SK-N-SH treated with all-trans-retinoic acid at 6 μM for 48 hours (cell line): ENCODE data around the gene FBLN2.

ENCODE experiments used
- ARNTL ChIP-seq: fragments of 450-650 bp; formaldehyde crosslinking; IDR thresholded peaks from 2 replicates; pipeline ENCODE4 v1.5.0; 2020; ENCODE audit warnings: low read depth, mild to moderate bottlenecking, moderate library complexity, borderline replicate concordance
- BACH2 ChIP-seq: fragments of 250-450 bp; sonication (Bioruptor Pico); IDR thresholded peaks from 2 replicates; pipeline ENCODE4 v1.9.0; 2021; ENCODE audit warnings: mild to moderate bottlenecking, borderline replicate concordance
- CREB5 ChIP-seq: fragments of 250-450 bp; sonication (Bioruptor Pico); IDR thresholded peaks from 2 replicates; pipeline ENCODE4 v1.5.1; 2020; ENCODE audit warnings: low read depth, mild to moderate bottlenecking, moderate library complexity
- CSRNP3 ChIP-seq: fragments of 250-450 bp; sonication (Bioruptor Pico); IDR thresholded peaks from 2 replicates; pipeline ENCODE4 v1.5.1; 2021; ENCODE audit warnings: mild to moderate bottlenecking, moderate library complexity
- GLIS3 ChIP-seq: fragments of 250-450 bp; sonication (Bioruptor Pico); IDR thresholded peaks from 2 replicates; pipeline ENCODE4 v1.5.0; 2020; ENCODE audit warnings: mild to moderate bottlenecking, moderate library complexity
- PATZ1 ChIP-seq: fragments of 250-450 bp; sonication (Bioruptor Pico); IDR thresholded peaks from 2 replicates; pipeline ENCODE4 v1.8.0; 2020; ENCODE audit warnings: mild to moderate bottlenecking, moderate library complexity, borderline replicate concordance
- RARB ChIP-seq: fragments of 250-450 bp; sonication (Bioruptor Pico); IDR thresholded peaks from 2 replicates; pipeline ENCODE4 v1.8.0; 2021; ENCODE audit warnings: mild to moderate bottlenecking, moderate library complexity
- TCF4 ChIP-seq: fragments of 250-450 bp; sonication (Bioruptor Pico); IDR thresholded peaks from 2 replicates; pipeline ENCODE4 v1.8.0; 2021; ENCODE audit warnings: mild to moderate bottlenecking, moderate library complexity, borderline replicate concordance
- ZC3H10 ChIP-seq: fragments of 250-450 bp; sonication (Bioruptor Pico); IDR thresholded peaks from 2 replicates; pipeline ENCODE4 v1.5.1; 2021; ENCODE audit warnings: mild to moderate bottlenecking, moderate library complexity
- ZFP3 ChIP-seq: fragments of 250-450 bp; sonication (Bioruptor Pico); IDR thresholded peaks from 2 replicates; pipeline ENCODE4 v1.5.0; 2020; ENCODE audit warnings: mild to moderate bottlenecking, moderate library complexity
- ZFP30 ChIP-seq: fragments of 450-650 bp; formaldehyde crosslinking; IDR thresholded peaks from 2 replicates; pipeline ENCODE4 v1.5.0; 2022; ENCODE audit warnings: mild to moderate bottlenecking, moderate library complexity
- ZNF565 ChIP-seq: fragments of 450-650 bp; formaldehyde crosslinking; conservative IDR thresholded peaks from 2 replicates; pipeline ENCODE4 v1.5.0; 2020; ENCODE audit warnings: low read depth, mild to moderate bottlenecking, moderate library complexity
- ZNF70 ChIP-seq: fragments of 450-650 bp; formaldehyde crosslinking; IDR thresholded peaks from 2 replicates; pipeline ENCODE4 v1.5.0; 2020; ENCODE audit warnings: mild to moderate bottlenecking, moderate library complexity
- TF ChIP-seq, protein P1 (sequence below): fragments of 250-450 bp; sonication (Bioruptor Pico); IDR thresholded peaks from 2 replicates; pipeline ENCODE4 v1.8.0; 2021; ENCODE audit warnings: low read depth, mild to moderate bottlenecking, moderate library complexity, borderline replicate concordance

- TF ChIP-seq GLIS3 (CRISPR knock-in tag) (no peak), ARNTL (no peak), ZFP30 (CRISPR knock-in tag) (no peak), ZC3H10 (CRISPR knock-in tag) (no peak), RARB (CRISPR knock-in tag) (no peak), TCF4 (CRISPR knock-in tag) (no peak), CREB5 (CRISPR knock-in tag) (no peak), BACH2 (CRISPR knock-in tag) (no peak), PATZ1 (CRISPR knock-in tag) (no peak), CSRNP3 (CRISPR knock-in tag) (no peak), ZNF565 (CRISPR knock-in tag) (no peak), ZFP3 (CRISPR knock-in tag) (no peak), ZNF70 (CRISPR knock-in tag) (no peak)
- TF ChIP-seq, protein P1, sequence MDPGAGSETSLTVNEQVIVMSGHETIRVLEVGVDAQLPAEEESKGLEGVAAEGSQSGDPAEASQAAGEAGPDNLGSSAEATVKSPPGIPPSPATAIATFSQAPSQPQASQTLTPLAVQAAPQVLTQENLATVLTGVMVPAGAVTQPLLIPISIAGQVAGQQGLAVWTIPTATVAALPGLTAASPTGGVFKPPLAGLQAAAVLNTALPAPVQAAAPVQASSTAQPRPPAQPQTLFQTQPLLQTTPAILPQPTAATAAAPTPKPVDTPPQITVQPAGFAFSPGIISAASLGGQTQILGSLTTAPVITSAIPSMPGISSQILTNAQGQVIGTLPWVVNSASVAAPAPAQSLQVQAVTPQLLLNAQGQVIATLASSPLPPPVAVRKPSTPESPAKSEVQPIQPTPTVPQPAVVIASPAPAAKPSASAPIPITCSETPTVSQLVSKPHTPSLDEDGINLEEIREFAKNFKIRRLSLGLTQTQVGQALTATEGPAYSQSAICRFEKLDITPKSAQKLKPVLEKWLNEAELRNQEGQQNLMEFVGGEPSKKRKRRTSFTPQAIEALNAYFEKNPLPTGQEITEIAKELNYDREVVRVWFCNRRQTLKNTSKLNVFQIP (CRISPR knock-in tag) = no peak
These were observed 40.1 kb downstream of the FBLN2 start for GRCh38 chr3:13588993-13589392.
